Motor neuron (in vitro differentiated cells): ENCODE data around the gene TAS2R14. TPM values are rescaled to one million over a fixed set of nuclear protein-coding genes. Genes with fewer than 3 reads are reported as not detected.

ENCODE experiments used
- ATAC-seq, 8 experiments: fragments of 200-7000 bp; cut with Tn5 transposase; replicated peaks in 6 of 8; 2 replicates each; pipeline ENCODE4 v1.8.0; 2021; ENCODE audit warnings: mild to moderate bottlenecking in 8 of 8, moderate library complexity in 8 of 8
- H3K27ac ChIP-seq, 2 donors: fragments of 250-450 bp; sonication (Bioruptor Pico); 2 replicates each; pipeline ENCODE4 v1.9.0; 2021; ENCODE audit warnings: antibody characterized with exemption in 2 of 2, mild to moderate bottlenecking in 2 of 2, moderate library complexity in 1 of 2
- H3K4me1 ChIP-seq, 2 donors: fragments of 250-450 bp; sonication (Bioruptor Pico); replicated peaks in 1 of 2; 2 replicates each; pipeline ENCODE4 v1.6.1; 2021; ENCODE audit warnings: antibody characterized with exemption in 2 of 2, mild to moderate bottlenecking in 2 of 2, moderate library complexity in 1 of 2
- H3K4me3 ChIP-seq, 5 donors: fragments of 250-450 bp; sonication (Bioruptor Pico); 2 replicates each; pipeline ENCODE4 v1.9.0; 2021; ENCODE audit warnings: antibody characterized with exemption in 5 of 5, mild to moderate bottlenecking in 5 of 5, moderate library complexity in 4 of 5
- WGBS, 10 experiments: fragments of 450-650 bp; shearing (Covaris generic); methylation state at CpG; one replicate each; pipeline ENCODE4 v1.0.0; 2022; 5-methylcytosine and 5-hydroxymethylcytosine counted together
- in situ Hi-C, 9 experiments: fragments of 400-800 bp; cut with MboI; loops; one replicate each; pipeline ENCODE4 v1.15.0; 2021; ENCODE audit warnings: low sequenced_read_pairs in 9 of 9, low pct_unique_long_range_greater_than_20kb in 2 of 9; ENCODE audit not compliant: unreplicated experiment in 9 of 9
- total RNA-seq, 8 experiments: library from RNA; unstranded; fragments of 300-600 nt; gene quantifications; 2 replicates each; pipeline versions ENCODE4 v1.2.3 to v1.2.4, GENCODE V29; 2022

Gene TAS2R14
- total RNA-seq, 8 experiments from 2014 or later: 2.6 to 12.9 (median 4.0) TPM

DNA sequence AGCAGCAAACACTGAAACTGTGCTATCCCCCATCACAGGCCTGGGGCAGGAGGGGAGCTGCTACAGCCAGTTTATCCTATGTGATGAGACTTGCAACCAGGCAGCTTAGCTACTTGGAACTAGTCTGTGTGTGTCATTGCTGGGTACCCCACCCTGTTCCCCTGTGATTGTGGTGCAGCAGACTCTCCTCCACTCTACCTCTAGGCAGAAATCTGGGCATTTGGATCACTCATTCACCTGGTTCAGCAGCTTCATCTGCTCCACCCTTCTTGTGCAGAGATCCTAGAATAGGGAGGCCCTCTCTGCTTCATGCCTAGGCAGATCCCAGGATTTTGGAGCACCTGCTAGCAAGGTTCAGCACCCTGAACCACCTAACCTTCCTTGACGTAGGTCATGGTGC, 38.5 kb downstream of the TAS2R14 start:
- no peak overlapping the region for H3K4me3 ChIP-seq
- 100% methylated on average over 1 of the region's 1 CpG; no CpG with 5 or more reads in 9 of the 10 experiments for WGBS, 10 experiments
- no peak for ATAC-seq
- H3K4me1 ChIP-seq: no peaks in the 10 kb centered on the region
- in situ Hi-C loops: no loop called here
- no peak overlapping the region for H3K27ac ChIP-seq

DNA sequence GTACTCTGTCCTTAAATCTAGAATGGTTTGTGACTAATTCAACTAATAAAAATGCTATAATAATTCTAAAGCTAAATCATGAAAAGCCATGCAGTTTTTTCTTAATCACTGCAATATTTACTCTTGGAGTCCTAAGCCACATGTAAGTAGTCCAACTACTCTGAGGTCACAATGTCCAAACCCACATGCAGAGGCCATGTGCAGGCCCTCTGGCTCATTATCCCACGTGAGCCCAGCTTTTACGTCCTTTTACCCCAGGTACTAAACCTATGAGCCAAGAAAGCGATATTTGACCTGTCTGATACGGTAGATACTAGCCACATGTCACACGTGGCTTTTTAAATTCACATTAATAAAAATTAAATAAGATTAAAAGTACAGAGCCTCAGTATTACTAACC, 42.2 kb downstream of the TAS2R14 start:
- no peaks in the 10 kb centered on the region for H3K4me1 ChIP-seq
- no peak overlapping the region for H3K27ac ChIP-seq
- no peak for ATAC-seq
- in situ Hi-C loops: no loop called here
- WGBS, 10 experiments: 33 to 100% (median 95%) methylated on average over 1 to 5 of the region's 5 CpGs; no CpG with 5 or more reads in 2 of the 10 experiments
- no peak overlapping the region for H3K4me3 ChIP-seq

DNA sequence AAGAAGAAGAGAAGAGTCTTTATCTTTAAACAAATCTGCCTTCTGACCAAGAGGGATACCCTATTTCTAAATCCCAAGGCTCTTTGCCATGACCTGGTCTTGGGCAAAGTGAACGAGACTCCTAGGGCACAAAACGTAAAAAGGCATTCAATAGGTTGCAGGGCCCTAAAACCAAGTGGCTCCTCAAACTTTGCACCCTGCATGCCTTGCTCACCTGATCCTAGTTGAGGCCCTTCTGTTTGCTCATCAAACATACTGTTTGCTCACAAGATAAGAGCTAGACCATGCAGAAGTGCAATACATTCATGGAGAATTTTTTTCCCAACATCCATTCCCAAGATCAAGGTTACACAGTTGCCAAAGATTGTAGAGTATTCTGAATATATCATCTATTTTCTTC, 47.1 kb downstream of the TAS2R14 start:
- in situ Hi-C loops: no loop called here
- no peak overlapping the region for H3K27ac ChIP-seq
- H3K4me3 ChIP-seq: no peak overlapping the region
- ATAC-seq: no peak
- no peaks in the 10 kb centered on the region for H3K4me1 ChIP-seq
- WGBS, 10 experiments: 93 to 100% (median 100%) methylated on average over 1 to 2 of the region's 2 CpGs; no CpG with 5 or more reads in 3 of the 10 experiments

DNA sequence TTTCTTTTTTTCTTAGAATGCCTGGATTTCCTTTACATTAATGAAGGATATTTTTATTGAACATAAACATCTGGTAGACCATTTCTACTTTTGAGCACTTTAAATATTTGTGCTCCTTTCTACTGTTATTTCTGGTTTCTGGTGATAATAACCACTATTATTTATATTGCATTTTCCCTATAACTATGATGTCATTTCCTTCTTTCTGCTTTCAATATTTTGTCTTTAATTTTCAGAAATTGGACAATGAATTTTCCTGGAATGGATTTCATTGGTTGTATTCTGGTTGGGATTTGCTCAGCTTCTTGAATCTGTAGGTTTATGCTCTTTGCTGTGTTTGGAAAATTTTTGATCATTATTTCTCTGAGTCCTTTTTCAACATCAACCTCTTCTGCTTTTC, 49.8 kb downstream of the TAS2R14 start:
- no peak for ATAC-seq
- in situ Hi-C loops: no loop called here
- H3K4me3 ChIP-seq: no peak overlapping the region
- no peak overlapping the region for H3K27ac ChIP-seq
- H3K4me1 ChIP-seq: no peaks in the 10 kb centered on the region

Other genes starting within 250 kb of the TAS2R14 start
- gene YBX3, start 215.9 kb downstream of the TAS2R14 start, total RNA-seq: 100 to 1,000 TPM in 4 of 8 experiments, 10 to 100 TPM in 4; 34.5 to 558 (median 101) TPM
- gene TAS2R7, start 136.6 kb downstream of the TAS2R14 start, total RNA-seq: under 1 TPM in 1 of 8 experiments, not detected in 7; 0.41 TPM
- under 1 TPM in 4 of 8 experiments, not detected in 4; 0.23 to 0.43 (median 0.30) TPM for gene TAS2R8, start 132.0 kb downstream of the TAS2R14 start, total RNA-seq
- gene TAS2R9, start 129.1 kb downstream of the TAS2R14 start, total RNA-seq: under 1 TPM in 7 of 8 experiments, not detected in 1; 0.16 to 0.57 (median 0.40) TPM
- gene TAS2R10, start 112.9 kb downstream of the TAS2R14 start, total RNA-seq: 1 to 10 TPM in 6 of 8 experiments, under 1 TPM in 2; 0.50 to 3.3 (median 1.6) TPM
- 10 to 100 TPM in 1 of 8 experiments, 1 to 10 TPM in 7; 4.2 to 13.9 (median 6.8) TPM for gene PRR4, start 89.8 kb downstream of the TAS2R14 start, total RNA-seq
- gene PRH1, start 55.0 kb downstream of the TAS2R14 start, total RNA-seq: 10 to 100 TPM; 14.8 to 57.0 (median 28.8) TPM
- gene TAS2R13, start 29.7 kb downstream of the TAS2R14 start, total RNA-seq: 1 to 10 TPM in 7 of 8 experiments, under 1 TPM in 1; 0.63 to 7.7 (median 1.6) TPM
- 1 to 10 TPM in 4 of 8 experiments, under 1 TPM in 2, not detected in 2; 0.78 to 3.9 (median 1.4) TPM for gene PRH2, start 10.0 kb downstream of the TAS2R14 start, total RNA-seq
- 1 to 10 TPM in 6 of 8 experiments, under 1 TPM in 2; 0.75 to 7.2 (median 1.8) TPM for gene TAS2R50, start 47.6 kb upstream of the TAS2R14 start, total RNA-seq
- gene TAS2R20, start 59.0 kb upstream of the TAS2R14 start, total RNA-seq: 10 to 100 TPM in 1 of 8 experiments, 1 to 10 TPM in 6, under 1 TPM in 1; 0.96 to 13.2 (median 3.2) TPM
- gene TAS2R19, start 83.4 kb upstream of the TAS2R14 start, total RNA-seq: 10 to 100 TPM in 2 of 8 experiments, 1 to 10 TPM in 6; 1.5 to 16.7 (median 5.1) TPM
- 10 to 100 TPM in 2 of 8 experiments, 1 to 10 TPM in 6; 2.5 to 17.5 (median 4.7) TPM for gene TAS2R31, start 92.1 kb upstream of the TAS2R14 start, total RNA-seq
- 1 to 10 TPM in 7 of 8 experiments, under 1 TPM in 1; 0.83 to 9.3 (median 1.8) TPM for gene TAS2R46, start 123.0 kb upstream of the TAS2R14 start, total RNA-seq
- 1 to 10 TPM in 5 of 8 experiments, under 1 TPM in 3; 0.65 to 5.2 (median 1.7) TPM for gene TAS2R43, start 153.1 kb upstream of the TAS2R14 start, total RNA-seq
- gene TAS2R30, start 195.4 kb upstream of the TAS2R14 start, total RNA-seq: 10 to 100 TPM in 2 of 8 experiments, 1 to 10 TPM in 5, under 1 TPM in 1; 0.96 to 23.4 (median 3.9) TPM
- 10 to 100 TPM; 10.9 to 80.5 (median 15.5) TPM for gene SMIM10L1, start 231.9 kb upstream of the TAS2R14 start, total RNA-seq
- gene TAS2R42, start 247.7 kb upstream of the TAS2R14 start, total RNA-seq: 1 to 10 TPM in 2 of 8 experiments, under 1 TPM in 3, not detected in 3; 0.11 to 2.8 (median 0.62) TPM